Measurements from ENCODE around the gene BNC2. TPM values are rescaled to one million over a fixed set of nuclear protein-coding genes. Genes with fewer than 3 reads are reported as not detected.

Gene BNC2
- total RNA-seq, 4 donors from 2014 or later = 3.9 to 45.4 (median 13.1) TPM

DNA sequence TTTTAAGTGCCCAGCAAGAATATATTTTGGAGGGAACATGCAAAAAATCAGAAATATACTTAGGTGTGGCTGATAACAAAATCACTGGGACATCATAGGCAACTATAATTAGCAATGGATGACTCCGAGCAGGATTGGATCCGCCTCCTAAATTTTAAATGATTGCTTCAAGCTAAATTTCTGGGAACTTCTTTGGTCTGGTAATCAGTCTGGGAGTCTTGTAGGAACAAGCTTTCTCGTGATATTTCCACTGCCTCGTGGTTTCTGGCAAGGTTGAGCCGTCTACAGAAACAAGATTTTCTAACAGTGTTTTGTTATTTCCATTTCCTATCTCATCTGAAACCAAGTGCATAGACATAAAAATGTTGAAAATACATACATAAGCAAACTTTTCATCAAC lies 232.6 kb downstream of the BNC2 start:
- Histone ChIP-seq H3K36me3 (no peaks in the 10 kb centered on the region), H3K27me3 (no peaks in the 10 kb centered on the region), H3K4me3 (no peak overlapping the region), H3K4me1 (no peaks in the 10 kb centered on the region), H3K27ac (no peak overlapping the region), H3K9me3 (no peaks in the 10 kb centered on the region)
- no peak for DNase-seq
- TF ChIP-seq POLR2A (IDR thresholded peaks at IDR 0.05) = no peak
- TF ChIP-seq, protein P1, sequence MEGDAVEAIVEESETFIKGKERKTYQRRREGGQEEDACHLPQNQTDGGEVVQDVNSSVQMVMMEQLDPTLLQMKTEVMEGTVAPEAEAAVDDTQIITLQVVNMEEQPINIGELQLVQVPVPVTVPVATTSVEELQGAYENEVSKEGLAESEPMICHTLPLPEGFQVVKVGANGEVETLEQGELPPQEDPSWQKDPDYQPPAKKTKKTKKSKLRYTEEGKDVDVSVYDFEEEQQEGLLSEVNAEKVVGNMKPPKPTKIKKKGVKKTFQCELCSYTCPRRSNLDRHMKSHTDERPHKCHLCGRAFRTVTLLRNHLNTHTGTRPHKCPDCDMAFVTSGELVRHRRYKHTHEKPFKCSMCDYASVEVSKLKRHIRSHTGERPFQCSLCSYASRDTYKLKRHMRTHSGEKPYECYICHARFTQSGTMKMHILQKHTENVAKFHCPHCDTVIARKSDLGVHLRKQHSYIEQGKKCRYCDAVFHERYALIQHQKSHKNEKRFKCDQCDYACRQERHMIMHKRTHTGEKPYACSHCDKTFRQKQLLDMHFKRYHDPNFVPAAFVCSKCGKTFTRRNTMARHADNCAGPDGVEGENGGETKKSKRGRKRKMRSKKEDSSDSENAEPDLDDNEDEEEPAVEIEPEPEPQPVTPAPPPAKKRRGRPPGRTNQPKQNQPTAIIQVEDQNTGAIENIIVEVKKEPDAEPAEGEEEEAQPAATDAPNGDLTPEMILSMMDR (IDR thresholded peaks at IDR 0.05) = no peak

- H3K4me3 ChIP-seq = no peak overlapping the region
- no peaks in the 10 kb centered on the region for H3K36me3 ChIP-seq
- H3K4me1 ChIP-seq = no peaks in the 10 kb centered on the region
- no peak overlapping the region for H3K27ac ChIP-seq
- no peak for TF ChIP-seq POLR2A (IDR thresholded peaks at IDR 0.05)
- TF ChIP-seq, protein P1 (IDR thresholded peaks at IDR 0.05) = no peak
- DNase-seq = no peak
- H3K27me3 ChIP-seq = no peaks in the 10 kb centered on the region
- no peaks in the 10 kb centered on the region for H3K9me3 ChIP-seq
These were observed 233.3 kb downstream of the BNC2 start for GRCh38 chr9:16637218-16637617.

GRCh38 chr9:16633794-16634193 lies 236.7 kb downstream of the BNC2 start:
- Histone ChIP-seq H3K27ac (no peak overlapping the region), H3K4me3 (no peak overlapping the region), H3K9me3 (no peaks in the 10 kb centered on the region), H3K4me1 (no peaks in the 10 kb centered on the region), H3K36me3 (no peaks in the 10 kb centered on the region), H3K27me3 (no peaks in the 10 kb centered on the region)
- no peak for TF ChIP-seq POLR2A (IDR thresholded peaks at IDR 0.05)
- TF ChIP-seq, protein P1 (IDR thresholded peaks at IDR 0.05) = no peak
- DNase-seq = no peak

DNA sequence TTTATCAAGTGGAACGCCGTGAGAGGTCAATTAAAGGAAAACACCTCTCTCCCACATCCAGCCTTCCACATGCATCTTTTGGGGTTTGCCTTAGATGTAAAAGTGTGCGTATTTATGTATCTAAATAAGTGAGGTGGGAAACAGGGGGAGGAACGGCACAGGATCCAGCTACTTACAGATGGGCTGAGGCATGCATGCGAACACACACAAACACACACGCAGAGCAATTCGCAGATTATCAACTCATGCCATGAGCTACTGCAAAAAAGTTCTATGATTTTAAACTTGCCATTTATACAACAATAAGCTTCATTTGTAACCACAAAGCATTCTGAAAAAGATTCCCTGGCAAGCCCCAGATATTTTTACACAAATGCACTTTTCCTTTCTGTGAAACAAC lies 242.1 kb downstream of the BNC2 start:
- Histone ChIP-seq H3K36me3 (no peaks in the 10 kb centered on the region), H3K27ac (peak overlapping the region in 2 of 4 donors; percentile 21 to 59), H3K4me3 (no peak overlapping the region), H3K9me3 (no peaks in the 10 kb centered on the region), H3K4me1 (peaks cover 0 to 9% (median 0%) of the 10 kb centered on the region in 4 donors), H3K27me3 (no peaks in the 10 kb centered on the region)
- no peak for DNase-seq
- TF ChIP-seq, protein P1 (IDR thresholded peaks at IDR 0.05) = no peak
- no peak for TF ChIP-seq POLR2A (IDR thresholded peaks at IDR 0.05)

GRCh38 chr9:16627967-16628366 lies 242.5 kb downstream of the BNC2 start:
- H3K4me1 ChIP-seq = peaks cover 0 to 9% (median 0%) of the 10 kb centered on the region in 4 donors
- no peaks in the 10 kb centered on the region for H3K9me3 ChIP-seq
- TF ChIP-seq, protein P1 (IDR thresholded peaks at IDR 0.05) = no peak
- no peaks in the 10 kb centered on the region for H3K27me3 ChIP-seq
- no peak overlapping the region for H3K4me3 ChIP-seq
- peak overlapping the region in 2 of 4 donors; percentile 21 to 59 for H3K27ac ChIP-seq
- no peak for DNase-seq
- no peaks in the 10 kb centered on the region for H3K36me3 ChIP-seq

DNA sequence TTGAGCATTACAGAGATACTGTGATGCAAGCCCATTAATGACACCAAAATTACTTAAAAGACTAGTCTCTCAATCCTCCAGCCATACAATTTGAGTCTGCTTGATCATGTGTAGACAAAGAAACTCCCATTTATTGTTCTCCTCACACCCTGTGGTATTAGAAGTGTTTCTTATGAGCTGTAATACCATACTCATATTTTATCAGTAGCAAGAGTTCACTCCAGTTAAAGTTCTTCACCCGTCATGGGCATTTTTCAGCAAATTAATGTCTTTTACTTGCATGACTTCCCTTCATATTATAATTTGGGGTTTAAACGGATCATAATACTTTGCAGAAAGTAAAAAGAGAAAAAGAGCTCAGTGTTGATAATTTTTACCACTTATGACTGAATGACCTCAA lies 242.9 kb downstream of the BNC2 start:
- Histone ChIP-seq H3K9me3 (no peaks in the 10 kb centered on the region), H3K36me3 (no peaks in the 10 kb centered on the region), H3K4me1 (peaks cover 0 to 9% (median 0%) of the 10 kb centered on the region in 4 donors), H3K27me3 (no peaks in the 10 kb centered on the region), H3K4me3 (no peak overlapping the region), H3K27ac (peak overlapping the region in 1 of 4 donors; percentile 59)
- TF ChIP-seq, protein P1 (IDR thresholded peaks at IDR 0.05) = no peak
- no peak for TF ChIP-seq POLR2A (IDR thresholded peaks at IDR 0.05)
- no peak for DNase-seq

Measured in Peyer's patch (tissue), 4 donors.